K562 (cell line): ENCODE measurements around the gene BARHL2. TPM values are rescaled to one million over a fixed set of nuclear protein-coding genes. Genes with fewer than 3 reads are reported as not detected.

Source experiments
- CBFA2T2 ChIP-seq: fragments of 450-650 bp; conservative IDR thresholded peaks from 2 replicates; pipeline ENCODE4 v1.6.1; 2017; ENCODE audit warnings: mild to moderate bottlenecking
- CBX8 ChIP-seq: fragments of 200-600 bp; sonication (generic); IDR thresholded peaks from 2 replicates; pipeline ENCODE4 v1.6.1; 2012; ENCODE audit warnings: borderline replicate concordance, mixed run types, low read depth, mild to moderate bottlenecking, moderate library complexity, mixed read lengths, low read length, control low read depth, inconsistent platforms; ENCODE audit not compliant: poor library complexity, severe bottlenecking; ENCODE audit errors: extremely low read depth
- CC2D1A ChIP-seq: fragments of 450-650 bp; IDR thresholded peaks from 2 replicates; pipeline ENCODE4 v1.6.1; 2017; ENCODE audit warnings: mild to moderate bottlenecking
- CCAR2 ChIP-seq: fragments of 200-400 bp; formaldehyde crosslinking; IDR thresholded peaks from 2 replicates; pipeline ENCODE4 v1.6.1; 2017; ENCODE audit warnings: mild to moderate bottlenecking, low read depth, low read length
- CXXC5 ChIP-seq: fragments of 250-450 bp; sonication (Bioruptor Pico); IDR thresholded peaks from 2 replicates; pipeline ENCODE4 v1.8.0; 2022; ENCODE audit warnings: inconsistent platforms, mild to moderate bottlenecking, moderate library complexity
- ETV1 ChIP-seq: fragments of 450-650 bp; conservative IDR thresholded peaks from 2 replicates; pipeline ENCODE4 v1.6.1; 2016; ENCODE audit warnings: missing genetic modification characterization, control low read depth, low read depth, missing compliant biosample characterization
- ETV5 ChIP-seq: sonication (generic); formaldehyde crosslinking; IDR thresholded peaks from 2 replicates; pipeline ENCODE4 v1.4.0; 2020; ENCODE audit warnings: low read depth, mild to moderate bottlenecking, missing genetic modification reagents
- GATA2 ChIP-seq: sonication (generic); formaldehyde crosslinking; IDR thresholded peaks from 2 replicates; pipeline ENCODE4 v1.4.0; 2020; ENCODE audit warnings: mild to moderate bottlenecking, missing genetic modification reagents
- HDAC2 ChIP-seq: fragments of 450-650 bp; IDR thresholded peaks from 2 replicates; pipeline ENCODE4 v1.6.1; 2016; ENCODE audit warnings: mild to moderate bottlenecking
- HMG20A ChIP-seq: fragments of 450-650 bp; formaldehyde crosslinking; conservative IDR thresholded peaks from 2 replicates; pipeline ENCODE4 v1.4.0; 2020; ENCODE audit warnings: mild to moderate bottlenecking, mixed read lengths
- HOXB6 ChIP-seq: fragments of 250-450 bp; sonication (Bioruptor Pico); IDR thresholded peaks from 2 replicates; pipeline ENCODE4 v1.5.1; 2022; ENCODE audit warnings: mild to moderate bottlenecking, borderline replicate concordance
- JUND ChIP-seq, 2 experiments: IDR thresholded peaks; 2 replicates in 1 of 2; 3 replicates in 1 of 2; pipeline ENCODE4 v1.6.1; 2011; ENCODE audit warnings: borderline replicate concordance in 2 of 2, low read depth in 2 of 2, low read length in 2 of 2, improper control_type of control experiment in 1 of 2, missing biosample characterization in 1 of 2, missing genetic modification characterization in 1 of 2, missing genetic modification reagents in 1 of 2
- KAT8 ChIP-seq: fragments of 450-650 bp; IDR thresholded peaks from 2 replicates; pipeline ENCODE4 v1.6.1; 2016; ENCODE audit warnings: low read depth, mild to moderate bottlenecking
- MIER1 ChIP-seq: fragments of 450-650 bp; IDR thresholded peaks from 2 replicates; pipeline ENCODE4 v1.6.1; 2016; ENCODE audit warnings: antibody characterized with exemption, mild to moderate bottlenecking, low read depth
- NFYB ChIP-seq: IDR thresholded peaks from 2 replicates; pipeline ENCODE4 v1.6.1; 2011; ENCODE audit warnings: mild to moderate bottlenecking, moderate library complexity; ENCODE audit not compliant: insufficient read length; ENCODE audit errors: extremely low read depth
- RBFOX2 ChIP-seq: fragments of 200-400 bp; formaldehyde crosslinking; IDR thresholded peaks from 2 replicates; pipeline ENCODE4 v1.6.1; 2017; ENCODE audit warnings: low read depth, mild to moderate bottlenecking, low read length, moderate library complexity
- SIX5 ChIP-seq, 2 experiments: IDR thresholded peaks; 2 replicates each; pipeline ENCODE4 v1.6.1; 2011; ENCODE audit warnings: low read length in 2 of 2, borderline replicate concordance in 1 of 2, low read depth in 1 of 2, mild to moderate bottlenecking in 1 of 2, moderate library complexity in 1 of 2; ENCODE audit not compliant: insufficient read depth in 1 of 2
- SMARCC2 ChIP-seq: fragments of 450-650 bp; IDR thresholded peaks from 2 replicates; pipeline ENCODE4 v1.6.1; 2017; ENCODE audit warnings: antibody characterized with exemption, moderate library complexity, mild to moderate bottlenecking, low read depth
- SOX6 ChIP-seq: fragments of 450-650 bp; IDR thresholded peaks from 2 replicates; pipeline ENCODE4 v1.6.1; 2014; ENCODE audit warnings: mild to moderate bottlenecking
- SRSF9 ChIP-seq: fragments of 200-400 bp; formaldehyde crosslinking; IDR thresholded peaks from 2 replicates; pipeline ENCODE4 v1.6.1; 2017; ENCODE audit warnings: low read depth, low read length, borderline replicate concordance
- YY1 ChIP-seq, 3 experiments: IDR thresholded peaks; 2 replicates each; pipeline ENCODE4 v1.6.1; 2011; ENCODE audit warnings: low read length in 2 of 3, mild to moderate bottlenecking in 2 of 3, moderate library complexity in 2 of 3, borderline replicate concordance in 1 of 3, control low read depth in 1 of 3, low read depth in 1 of 3; ENCODE audit not compliant: insufficient read depth in 3 of 3, insufficient replicate concordance in 2 of 3, control insufficient read depth in 1 of 3, insufficient read length in 1 of 3; ENCODE audit errors: extremely low read depth in 1 of 3
- ZNF3 ChIP-seq: fragments of 250-450 bp; sonication (Bioruptor Pico); IDR thresholded peaks from 2 replicates; pipeline ENCODE4 v1.5.0; 2021; ENCODE audit warnings: mild to moderate bottlenecking, moderate library complexity
- ZNF316 ChIP-seq: fragments of 450-650 bp; IDR thresholded peaks from 2 replicates; pipeline ENCODE4 v1.6.1; 2016
- ZNF79 ChIP-seq: fragments of 250-450 bp; sonication (Bioruptor Pico); IDR thresholded peaks from 2 replicates; pipeline ENCODE4 v1.4.0; 2020; ENCODE audit warnings: low read depth, mild to moderate bottlenecking, moderate library complexity
- polyA plus RNA-seq, 8 experiments: library from polyadenylated mRNA; depleted of rRNA in 4 of 8; stranded (reverse) in 5 of 8; unstranded in 3 of 8; fragments of >200 nt; fragmentation: Nextera tagmentation in 2 of 8; fragmentation: Illumina TruSeq in 1 of 8; extraction: Ambion mirVana in 2 of 8; extraction: Trizol in 1 of 8; gene quantifications; 2 replicates each; pipeline versions ENCODE4 v1.2.1 to v1.2.3, GENCODE V29; 2011 to 2014; ENCODE audit warnings: inconsistent platforms in 1 of 8, missing spikeins in 1 of 8
- total RNA-seq, 7 experiments: library from RNA; depleted of rRNA in 6 of 7; stranded (reverse); fragments of >200 nt in 6 of 7; fragmentation: Illumina TruSeq in 2 of 7; extraction: Trizol in 2 of 7; gene quantifications; 2 replicates each; pipeline versions ENCODE4 v1.2.1 to v1.2.3, GENCODE V29; 2011 to 2021; ENCODE audit warnings: low replicate concordance in 1 of 7
- TF ChIP-seq, protein P1 (sequence below), 3 experiments: IDR thresholded peaks in 2 of 3; conservative IDR thresholded peaks in 1 of 3; 2 replicates each; pipeline ENCODE4 v1.5.1; 2011 to 2012; ENCODE audit warnings: low read length in 3 of 3, mild to moderate bottlenecking in 3 of 3, control low read depth in 2 of 3, improper control_type of control experiment in 1 of 3, inconsistent platforms in 1 of 3, low read depth in 1 of 3, mixed read lengths in 1 of 3, moderate library complexity in 1 of 3; ENCODE audit not compliant: insufficient read depth in 2 of 3

The BARHL2 gene
- total and polyA plus RNA-seq, 9 of the 15 experiments (the other 6 are each of a cell fraction or from before 2014, with no cell fraction given) = 0.06 to 0.11 (median 0.09) TPM; not detected in 6

GRCh38 chr1:90721210-90722194, 4.4 kb upstream of the BARHL2 start (continued):
- TF ChIP-seq CBFA2T2 (no peak), CC2D1A (0 out of 2 replicates have a peak, but pooled peaks have one; percentile 36), SMARCC2 (no peak), CBX8 (no peak), KAT8 (no peak), NFYB (no peak), CCAR2 (no peak), SRSF9 (no peak), YY1 (IDR thresholded peaks at IDR 0.05; ENCODE audit: borderline replicate concordance in 1 of 3, control insufficient read depth in 1 of 3, extremely low read depth in 1 of 3, insufficient read depth in 3 of 3, insufficient read length in 1 of 3, insufficient replicate concordance in 2 of 3, low read depth in 1 of 3, low read length in 2 of 3) (no peak), ZNF316 (peak; percentile 42), HDAC2 (no peak), HMG20A (CRISPR knock-in tag) (no peak), SIX5 (IDR thresholded peaks at IDR 0.05; ENCODE audit: borderline replicate concordance in 1 of 2, insufficient read depth in 1 of 2, low read depth in 1 of 2, low read length in 2 of 2) (no peak), ETV5 (CRISPR knock-in tag) (no peak), ZNF3 (CRISPR knock-in tag) (no peak), HOXB6 (CRISPR knock-in tag) (no peak), GATA2 (CRISPR knock-in tag) (peak; percentile 94), JUND (IDR thresholded peaks at IDR 0.05; ENCODE audit: borderline replicate concordance, low read depth, low read length) (0 out of 2 replicates have a peak, but pooled peaks have one; percentile 12), JUND (tag; IDR thresholded peaks at IDR 0.05; ENCODE audit: borderline replicate concordance, low read depth, low read length) (no peak; the same call in 2 of the 3 replicates), RBFOX2 (no peak), SOX6 (peak; percentile 97), ZNF79 (CRISPR knock-in tag) (no peak), CXXC5 (CRISPR knock-in tag) (0 out of 2 replicates have a peak, but pooled peaks have one; percentile 15), ETV1 (tag) (no peak; the same call in 1 of the 2 replicates), MIER1 (peak; percentile 16; the same call in 1 of the 2 replicates)
- TF ChIP-seq, protein P1, sequence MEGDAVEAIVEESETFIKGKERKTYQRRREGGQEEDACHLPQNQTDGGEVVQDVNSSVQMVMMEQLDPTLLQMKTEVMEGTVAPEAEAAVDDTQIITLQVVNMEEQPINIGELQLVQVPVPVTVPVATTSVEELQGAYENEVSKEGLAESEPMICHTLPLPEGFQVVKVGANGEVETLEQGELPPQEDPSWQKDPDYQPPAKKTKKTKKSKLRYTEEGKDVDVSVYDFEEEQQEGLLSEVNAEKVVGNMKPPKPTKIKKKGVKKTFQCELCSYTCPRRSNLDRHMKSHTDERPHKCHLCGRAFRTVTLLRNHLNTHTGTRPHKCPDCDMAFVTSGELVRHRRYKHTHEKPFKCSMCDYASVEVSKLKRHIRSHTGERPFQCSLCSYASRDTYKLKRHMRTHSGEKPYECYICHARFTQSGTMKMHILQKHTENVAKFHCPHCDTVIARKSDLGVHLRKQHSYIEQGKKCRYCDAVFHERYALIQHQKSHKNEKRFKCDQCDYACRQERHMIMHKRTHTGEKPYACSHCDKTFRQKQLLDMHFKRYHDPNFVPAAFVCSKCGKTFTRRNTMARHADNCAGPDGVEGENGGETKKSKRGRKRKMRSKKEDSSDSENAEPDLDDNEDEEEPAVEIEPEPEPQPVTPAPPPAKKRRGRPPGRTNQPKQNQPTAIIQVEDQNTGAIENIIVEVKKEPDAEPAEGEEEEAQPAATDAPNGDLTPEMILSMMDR (IDR thresholded peaks at IDR 0.05 in 2 of 3, conservative IDR thresholded peaks at IDR 0.05 in 1 of 3; ENCODE audit: insufficient read depth in 2 of 3, low read depth in 1 of 3, low read length in 3 of 3) = peak; percentile 82 to 94 (median 93)
